Parathyroid adenoma (tissue), 2 donors: ENCODE data around the gene IQCH.

ENCODE experiments used
- H2AFZ ChIP-seq: fragments of 300-600 bp; sonication (generic); one replicate; pipeline ENCODE4 v1.7.0; 2017; ENCODE audit warnings: antibody characterized with exemption, mild to moderate bottlenecking
- H3K27ac ChIP-seq: fragments of 300-600 bp; sonication (generic); one replicate; pipeline ENCODE4 v1.7.0; 2017
- H3K27me3 ChIP-seq: fragments of 300-600 bp; sonication (generic); one replicate; pipeline ENCODE4 v1.7.0; 2017; ENCODE audit warnings: low read length; ENCODE audit not compliant: control insufficient read depth, insufficient read depth
- H3K36me3 ChIP-seq: fragments of 300-600 bp; sonication (generic); one replicate; pipeline ENCODE4 v1.7.0; 2017; ENCODE audit warnings: low read length; ENCODE audit not compliant: control insufficient read depth, insufficient read depth
- H3K4me1 ChIP-seq: fragments of 300-600 bp; sonication (generic); one replicate; pipeline ENCODE4 v1.7.0; 2017; ENCODE audit warnings: control low read depth
- H3K4me2 ChIP-seq: fragments of 300-600 bp; sonication (generic); one replicate; pipeline ENCODE4 v1.7.0; 2017; ENCODE audit warnings: low read length
- H3K4me3 ChIP-seq: fragments of 300-600 bp; sonication (generic); one replicate; pipeline ENCODE4 v1.7.0; 2017; ENCODE audit warnings: low read depth, low read length
- H3K79me2 ChIP-seq: fragments of 300-600 bp; sonication (generic); one replicate; pipeline ENCODE4 v1.7.0; 2017; ENCODE audit warnings: control low read depth
- H3K9ac ChIP-seq: fragments of 300-600 bp; sonication (generic); one replicate; pipeline ENCODE4 v1.7.0; 2017; ENCODE audit warnings: mild to moderate bottlenecking
- H3K9me3 ChIP-seq: fragments of 300-600 bp; sonication (generic); one replicate; pipeline ENCODE4 v1.7.0; 2017; ENCODE audit warnings: low read length; ENCODE audit not compliant: control insufficient read depth
- TF ChIP-seq, protein P1 (sequence below): fragments of 300-600 bp; sonication (generic); IDR thresholded peaks from one replicate; pipeline ENCODE4 v1.7.0; 2017; ENCODE audit warnings: antibody characterized with exemption, mild to moderate bottlenecking
- donor health status: primary hyperparathyroidism.

Gene IQCH

DNA sequence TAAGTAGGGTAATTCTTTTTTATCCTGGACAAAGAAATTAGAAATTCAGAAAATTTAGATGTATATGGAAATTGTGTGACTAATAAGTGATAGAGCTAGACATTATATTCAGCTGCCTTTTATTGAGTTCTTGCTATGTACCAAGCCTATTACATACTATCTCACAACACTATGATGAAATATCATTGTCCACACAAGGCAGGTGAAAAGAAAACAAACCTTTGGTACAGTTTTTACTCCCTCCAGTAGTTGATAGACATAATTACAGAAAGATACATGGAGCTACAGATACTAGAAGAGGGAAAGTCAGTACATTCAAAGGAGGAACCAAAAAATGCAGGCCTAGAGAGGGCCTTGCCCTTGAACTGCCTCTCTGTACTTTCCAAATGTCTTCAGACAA, 4.8 kb downstream of the IQCH start:
- no peak overlapping the region for H3K9ac ChIP-seq
- no peaks in the 10 kb centered on the region for H3K27me3 ChIP-seq
- TF ChIP-seq, protein P1, sequence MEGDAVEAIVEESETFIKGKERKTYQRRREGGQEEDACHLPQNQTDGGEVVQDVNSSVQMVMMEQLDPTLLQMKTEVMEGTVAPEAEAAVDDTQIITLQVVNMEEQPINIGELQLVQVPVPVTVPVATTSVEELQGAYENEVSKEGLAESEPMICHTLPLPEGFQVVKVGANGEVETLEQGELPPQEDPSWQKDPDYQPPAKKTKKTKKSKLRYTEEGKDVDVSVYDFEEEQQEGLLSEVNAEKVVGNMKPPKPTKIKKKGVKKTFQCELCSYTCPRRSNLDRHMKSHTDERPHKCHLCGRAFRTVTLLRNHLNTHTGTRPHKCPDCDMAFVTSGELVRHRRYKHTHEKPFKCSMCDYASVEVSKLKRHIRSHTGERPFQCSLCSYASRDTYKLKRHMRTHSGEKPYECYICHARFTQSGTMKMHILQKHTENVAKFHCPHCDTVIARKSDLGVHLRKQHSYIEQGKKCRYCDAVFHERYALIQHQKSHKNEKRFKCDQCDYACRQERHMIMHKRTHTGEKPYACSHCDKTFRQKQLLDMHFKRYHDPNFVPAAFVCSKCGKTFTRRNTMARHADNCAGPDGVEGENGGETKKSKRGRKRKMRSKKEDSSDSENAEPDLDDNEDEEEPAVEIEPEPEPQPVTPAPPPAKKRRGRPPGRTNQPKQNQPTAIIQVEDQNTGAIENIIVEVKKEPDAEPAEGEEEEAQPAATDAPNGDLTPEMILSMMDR = no peak
- no peaks in the 10 kb centered on the region for H3K36me3 ChIP-seq
- no peak overlapping the region for H3K4me2 ChIP-seq
- H3K9me3 ChIP-seq = no peaks in the 10 kb centered on the region
- no peak overlapping the region for H2AFZ ChIP-seq
- H3K79me2 ChIP-seq = no peaks in the 10 kb centered on the region
- H3K27ac ChIP-seq = no peak overlapping the region
- H3K4me3 ChIP-seq = no peak overlapping the region
- peaks cover 3% of the 10 kb centered on the region for H3K4me1 ChIP-seq

- no peak overlapping the region for H2AFZ ChIP-seq
These were observed 5.2 kb downstream of the IQCH start for GRCh38 chr15:67259806-67260205.

GRCh38 chr15:67266870-67267269, 12.3 kb downstream of the IQCH start:
- Histone ChIP-seq H3K9me3 (no peaks in the 10 kb centered on the region), H3K79me2 (no peaks in the 10 kb centered on the region), H3K27ac (no peak overlapping the region), H3K4me1 (no peaks in the 10 kb centered on the region), H3K27me3 (no peaks in the 10 kb centered on the region), H3K4me3 (no peak overlapping the region), H3K4me2 (no peak overlapping the region), H3K9ac (no peak overlapping the region), H2AFZ (no peak overlapping the region), H3K36me3 (no peaks in the 10 kb centered on the region)
- TF ChIP-seq, protein P1 = no peak

More at GRCh38 chr15:67259806-67260205, 5.2 kb downstream of the IQCH start:
- H3K27me3 ChIP-seq = no peaks in the 10 kb centered on the region
- H3K4me2 ChIP-seq = no peak overlapping the region
- no peaks in the 10 kb centered on the region for H3K36me3 ChIP-seq
- H3K4me1 ChIP-seq = peaks cover 3% of the 10 kb centered on the region
- H3K9me3 ChIP-seq = no peaks in the 10 kb centered on the region
- H3K9ac ChIP-seq = no peak overlapping the region
- H3K79me2 ChIP-seq = no peaks in the 10 kb centered on the region
- TF ChIP-seq, protein P1 = no peak
- no peak overlapping the region for H3K4me3 ChIP-seq
- H3K27ac ChIP-seq = no peak overlapping the region

GRCh38 chr15:67267440-67267839, 12.9 kb downstream of the IQCH start:
- H3K79me2 ChIP-seq = no peaks in the 10 kb centered on the region
- no peaks in the 10 kb centered on the region for H3K36me3 ChIP-seq
- no peak overlapping the region for H3K9ac ChIP-seq
- no peak overlapping the region for H3K4me3 ChIP-seq
- H3K4me1 ChIP-seq = no peaks in the 10 kb centered on the region
- no peak overlapping the region for H2AFZ ChIP-seq
- no peak overlapping the region for H3K4me2 ChIP-seq
- H3K27me3 ChIP-seq = no peaks in the 10 kb centered on the region
- TF ChIP-seq, protein P1 = no peak
- H3K9me3 ChIP-seq = no peaks in the 10 kb centered on the region
- H3K27ac ChIP-seq = no peak overlapping the region
